Measurements from ENCODE around the gene ARVCF. TPM values are rescaled to one million over a fixed set of nuclear protein-coding genes. Genes with fewer than 3 reads are reported as not detected.

The ARVCF gene
- total and polyA plus RNA-seq, 9 donors, result 55.5 to 117 (median 82.2) TPM

GRCh38 chr22:20008221-20008995 is 8.2 kb downstream of the ARVCF start:
- no peaks in the 10 kb centered on the region for H3K36me3 ChIP-seq (ENCODE audit: control insufficient read depth, insufficient read depth, low read length)
- WGBS (ENCODE audit: insufficient coverage), result 86% methylated on average over 7 of the region's 11 CpGs
- no peaks in the 10 kb centered on the region for H3K27me3 ChIP-seq (ENCODE audit: control insufficient read depth, insufficient read depth, low read length)
- DNase-seq, result no peak
- H3K4me1 ChIP-seq (ENCODE audit: control insufficient read depth, insufficient read depth, low read length), result peaks cover 22% of the 10 kb centered on the region
- H3K27ac ChIP-seq (ENCODE audit: low read length), result no peak overlapping the region
- no peak overlapping the region for H3K4me3 ChIP-seq (ENCODE audit: low read length)
- H3K9me3 ChIP-seq (replicated peaks; ENCODE audit: control insufficient read depth, low read depth, low read length), result peaks cover 5% of the 10 kb centered on the region

GRCh38 chr22:20004464-20004863 is 12.2 kb downstream of the ARVCF start:
- no peak for DNase-seq
- Histone ChIP-seq H3K4me3 (ENCODE audit: low read length) (no peak overlapping the region), H3K9me3 (replicated peaks; ENCODE audit: control insufficient read depth, low read depth, low read length) (peaks cover 8% of the 10 kb centered on the region), H3K27me3 (ENCODE audit: control insufficient read depth, insufficient read depth, low read length) (no peaks in the 10 kb centered on the region), H3K27ac (ENCODE audit: low read length) (no peak overlapping the region), H3K36me3 (ENCODE audit: control insufficient read depth, insufficient read depth, low read length) (no peaks in the 10 kb centered on the region), H3K4me1 (ENCODE audit: control insufficient read depth, insufficient read depth, low read length) (peaks cover 32% of the 10 kb centered on the region)
- WGBS (ENCODE audit: insufficient coverage), result no CpG with 5 or more reads among the region's 3 CpGs

GRCh38 chr22:20003304-20003703 is 13.3 kb downstream of the ARVCF start:
- DNase-seq, result no peak
- WGBS (ENCODE audit: insufficient coverage), result no CpG with 5 or more reads among the region's 1 CpG
- peak overlapping the region; percentile 63 for H3K27ac ChIP-seq (ENCODE audit: low read length)
- no peaks in the 10 kb centered on the region for H3K27me3 ChIP-seq (ENCODE audit: control insufficient read depth, insufficient read depth, low read length)
- no peak overlapping the region for H3K4me3 ChIP-seq (ENCODE audit: low read length)
- peaks cover 44% of the 10 kb centered on the region for H3K4me1 ChIP-seq (ENCODE audit: control insufficient read depth, insufficient read depth, low read length)
- H3K36me3 ChIP-seq (ENCODE audit: control insufficient read depth, insufficient read depth, low read length), result no peaks in the 10 kb centered on the region
- peaks cover 8% of the 10 kb centered on the region for H3K9me3 ChIP-seq (replicated peaks; ENCODE audit: control insufficient read depth, low read depth, low read length)

- Histone ChIP-seq H3K4me3 (ENCODE audit: low read length) (no peak overlapping the region), H3K4me1 (ENCODE audit: control insufficient read depth, insufficient read depth, low read length) (peaks cover 50% of the 10 kb centered on the region), H3K27ac (ENCODE audit: low read length) (peak overlapping the region; percentile 63), H3K27me3 (ENCODE audit: control insufficient read depth, insufficient read depth, low read length) (no peaks in the 10 kb centered on the region), H3K9me3 (replicated peaks; ENCODE audit: control insufficient read depth, low read depth, low read length) (peaks cover 8% of the 10 kb centered on the region), H3K36me3 (ENCODE audit: control insufficient read depth, insufficient read depth, low read length) (no peaks in the 10 kb centered on the region)
- WGBS (ENCODE audit: insufficient coverage), result 70% methylated on average over 2 of the region's 2 CpGs
- peak; percentile 79 for DNase-seq
These were observed 14.0 kb downstream of the ARVCF start for GRCh38 chr22:20002636-20003035.

- H3K27me3 ChIP-seq (ENCODE audit: control insufficient read depth, insufficient read depth, low read length), result no peaks in the 10 kb centered on the region
- peak overlapping the region; percentile 63 for H3K27ac ChIP-seq (ENCODE audit: low read length)
- H3K4me3 ChIP-seq (ENCODE audit: low read length), result no peak overlapping the region
- peaks cover 55% of the 10 kb centered on the region for H3K4me1 ChIP-seq (ENCODE audit: control insufficient read depth, insufficient read depth, low read length)
- peaks cover 8% of the 10 kb centered on the region for H3K9me3 ChIP-seq (replicated peaks; ENCODE audit: control insufficient read depth, low read depth, low read length)
- 48% methylated on average over 3 of the region's 9 CpGs for WGBS (ENCODE audit: insufficient coverage)
- DNase-seq, result no peak
- H3K36me3 ChIP-seq (ENCODE audit: control insufficient read depth, insufficient read depth, low read length), result no peaks in the 10 kb centered on the region
These were observed 14.5 kb downstream of the ARVCF start for GRCh38 chr22:20002128-20002527.

GRCh38 chr22:20001082-20001638 is 15.5 kb downstream of the ARVCF start:
- WGBS (ENCODE audit: insufficient coverage), result 80% methylated on average over 7 of the region's 11 CpGs
- Histone ChIP-seq H3K9me3 (replicated peaks; ENCODE audit: control insufficient read depth, low read depth, low read length) (peaks cover 8% of the 10 kb centered on the region), H3K4me1 (ENCODE audit: control insufficient read depth, insufficient read depth, low read length) (peaks cover 65% of the 10 kb centered on the region), H3K27ac (ENCODE audit: low read length) (peak overlapping the region; percentile 31), H3K27me3 (ENCODE audit: control insufficient read depth, insufficient read depth, low read length) (no peaks in the 10 kb centered on the region), H3K36me3 (ENCODE audit: control insufficient read depth, insufficient read depth, low read length) (no peaks in the 10 kb centered on the region), H3K4me3 (ENCODE audit: low read length) (no peak overlapping the region)
- DNase-seq, result no peak

GRCh38 chr22:20000246-20001081 is 16.2 kb downstream of the ARVCF start:
- no peak for DNase-seq
- 64% methylated on average over 4 of the region's 14 CpGs for WGBS (ENCODE audit: insufficient coverage)
- Histone ChIP-seq H3K4me3 (ENCODE audit: low read length) (no peak overlapping the region), H3K27me3 (ENCODE audit: control insufficient read depth, insufficient read depth, low read length) (no peaks in the 10 kb centered on the region), H3K36me3 (ENCODE audit: control insufficient read depth, insufficient read depth, low read length) (no peaks in the 10 kb centered on the region), H3K9me3 (replicated peaks; ENCODE audit: control insufficient read depth, low read depth, low read length) (peaks cover 8% of the 10 kb centered on the region), H3K4me1 (ENCODE audit: control insufficient read depth, insufficient read depth, low read length) (peaks cover 72% of the 10 kb centered on the region), H3K27ac (ENCODE audit: low read length) (peak overlapping the region; percentile 31)

GRCh38 chr22:19998991-19999820 is 17.4 kb downstream of the ARVCF start:
- DNase-seq, result no peak
- H3K27ac ChIP-seq (ENCODE audit: low read length), result peak overlapping the region; percentile 66
- H3K36me3 ChIP-seq (ENCODE audit: control insufficient read depth, insufficient read depth, low read length), result no peaks in the 10 kb centered on the region
- 46% methylated on average over 6 of the region's 8 CpGs for WGBS (ENCODE audit: insufficient coverage)
- no peak overlapping the region for H3K4me3 ChIP-seq (ENCODE audit: low read length)
- H3K9me3 ChIP-seq (replicated peaks; ENCODE audit: control insufficient read depth, low read depth, low read length), result peaks cover 5% of the 10 kb centered on the region
- peaks cover 81% of the 10 kb centered on the region for H3K4me1 ChIP-seq (ENCODE audit: control insufficient read depth, insufficient read depth, low read length)
- no peaks in the 10 kb centered on the region for H3K27me3 ChIP-seq (ENCODE audit: control insufficient read depth, insufficient read depth, low read length)

GRCh38 chr22:19998232-19998951 is 18.2 kb downstream of the ARVCF start:
- no peak overlapping the region for H3K4me3 ChIP-seq (ENCODE audit: low read length)
- peaks cover 3% of the 10 kb centered on the region for H3K9me3 ChIP-seq (replicated peaks; ENCODE audit: control insufficient read depth, low read depth, low read length)
- DNase-seq, result no peak
- H3K27me3 ChIP-seq (ENCODE audit: control insufficient read depth, insufficient read depth, low read length), result no peaks in the 10 kb centered on the region
- H3K36me3 ChIP-seq (ENCODE audit: control insufficient read depth, insufficient read depth, low read length), result no peaks in the 10 kb centered on the region
- peak overlapping the region; percentile 66 for H3K27ac ChIP-seq (ENCODE audit: low read length)
- 41% methylated on average over 12 of the region's 16 CpGs for WGBS (ENCODE audit: insufficient coverage)
- H3K4me1 ChIP-seq (ENCODE audit: control insufficient read depth, insufficient read depth, low read length), result peaks cover 82% of the 10 kb centered on the region

All from muscle of leg (tissue), 11 donors.